Osteocyte (in vitro differentiated cells): Measurements from ENCODE around the gene IGFL4. TPM values are rescaled to one million over a fixed set of nuclear protein-coding genes. Genes with fewer than 3 reads are reported as not detected.

Experiments
- DNase-seq: peaks from one replicate; pipeline ENCODE4 v3.0.0; 2021; ENCODE audit warnings: mixed read lengths; ENCODE audit not compliant: unreplicated experiment; ENCODE audit errors: extremely low spot score
- H3K27ac Mint-ChIP-seq: one replicate; pipeline ENCODE4 v1.8.0; 2021; ENCODE audit warnings: mild to moderate bottlenecking, mixed read lengths; ENCODE audit not compliant: unreplicated experiment
- H3K27me3 Mint-ChIP-seq: one replicate; pipeline ENCODE4 v1.8.0; 2021; ENCODE audit warnings: mixed read lengths; ENCODE audit not compliant: unreplicated experiment
- H3K36me3 Mint-ChIP-seq: one replicate; pipeline ENCODE4 v1.8.0; 2021; ENCODE audit warnings: mixed read lengths; ENCODE audit not compliant: unreplicated experiment
- H3K4me1 Mint-ChIP-seq: one replicate; pipeline ENCODE4 v1.8.0; 2021; ENCODE audit warnings: mixed read lengths; ENCODE audit not compliant: unreplicated experiment
- H3K4me3 Mint-ChIP-seq: one replicate; pipeline ENCODE4 v1.8.0; 2021; ENCODE audit warnings: mild to moderate bottlenecking, moderate library complexity, mixed read lengths; ENCODE audit not compliant: unreplicated experiment
- H3K9me3 Mint-ChIP-seq: one replicate; pipeline ENCODE4 v1.8.0; 2021; ENCODE audit warnings: mixed read lengths; ENCODE audit not compliant: unreplicated experiment
- total RNA-seq: library from RNA; stranded (reverse); gene quantifications from 2 replicates; pipeline ENCODE4 v1.2.1, GENCODE V29; 2021
- TF ChIP-seq, protein P1 (sequence below): fragments of 200-600 bp; sonication (generic); IDR thresholded peaks from 2 replicates; pipeline ENCODE4 v1.5.0; 2021; ENCODE audit warnings: antibody characterized with exemption, mild to moderate bottlenecking, moderate library complexity

IGFL4 gene
- total RNA-seq, 1 donor from 2014 or later = not detected

DNA sequence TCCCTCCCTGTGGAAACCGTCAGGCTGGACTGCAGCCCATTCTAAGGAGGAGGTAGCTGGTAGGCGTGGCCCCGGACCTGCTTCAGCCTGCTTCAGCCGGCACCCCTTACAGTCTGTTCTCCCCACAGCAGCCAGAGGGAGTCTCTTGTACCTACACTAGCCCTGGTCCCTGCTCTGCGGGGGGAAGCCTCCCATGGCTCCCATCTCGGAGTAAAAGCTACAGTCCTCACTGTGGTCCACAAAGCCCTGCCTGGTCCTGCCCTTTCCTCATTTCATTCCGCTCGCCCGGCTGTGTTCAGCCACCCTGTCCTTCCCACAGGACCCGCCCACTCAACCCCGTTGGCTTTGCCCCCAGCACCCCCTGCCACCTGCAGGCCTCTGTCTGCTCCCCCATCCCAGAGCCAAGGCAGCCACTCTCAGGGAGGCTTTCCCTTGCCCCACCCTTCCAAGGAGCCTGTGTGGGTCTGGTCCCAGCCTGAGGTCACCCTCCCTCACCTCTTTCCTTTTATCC is 19.2 kb downstream of the IGFL4 start:
- no peak for DNase-seq
- H3K4me1 Mint-ChIP-seq = peaks cover 3% of the 10 kb centered on the region
- H3K4me3 Mint-ChIP-seq = no peak overlapping the region
- H3K36me3 Mint-ChIP-seq = peaks cover 3% of the 10 kb centered on the region
- TF ChIP-seq, protein P1, sequence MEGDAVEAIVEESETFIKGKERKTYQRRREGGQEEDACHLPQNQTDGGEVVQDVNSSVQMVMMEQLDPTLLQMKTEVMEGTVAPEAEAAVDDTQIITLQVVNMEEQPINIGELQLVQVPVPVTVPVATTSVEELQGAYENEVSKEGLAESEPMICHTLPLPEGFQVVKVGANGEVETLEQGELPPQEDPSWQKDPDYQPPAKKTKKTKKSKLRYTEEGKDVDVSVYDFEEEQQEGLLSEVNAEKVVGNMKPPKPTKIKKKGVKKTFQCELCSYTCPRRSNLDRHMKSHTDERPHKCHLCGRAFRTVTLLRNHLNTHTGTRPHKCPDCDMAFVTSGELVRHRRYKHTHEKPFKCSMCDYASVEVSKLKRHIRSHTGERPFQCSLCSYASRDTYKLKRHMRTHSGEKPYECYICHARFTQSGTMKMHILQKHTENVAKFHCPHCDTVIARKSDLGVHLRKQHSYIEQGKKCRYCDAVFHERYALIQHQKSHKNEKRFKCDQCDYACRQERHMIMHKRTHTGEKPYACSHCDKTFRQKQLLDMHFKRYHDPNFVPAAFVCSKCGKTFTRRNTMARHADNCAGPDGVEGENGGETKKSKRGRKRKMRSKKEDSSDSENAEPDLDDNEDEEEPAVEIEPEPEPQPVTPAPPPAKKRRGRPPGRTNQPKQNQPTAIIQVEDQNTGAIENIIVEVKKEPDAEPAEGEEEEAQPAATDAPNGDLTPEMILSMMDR = no peak
- H3K27me3 Mint-ChIP-seq = no peaks in the 10 kb centered on the region
- H3K27ac Mint-ChIP-seq = no peak overlapping the region
- H3K9me3 Mint-ChIP-seq = no peaks in the 10 kb centered on the region

GRCh38 chr19:46020819-46021125 is 20.0 kb downstream of the IGFL4 start:
- H3K36me3 Mint-ChIP-seq = peaks cover 3% of the 10 kb centered on the region
- H3K27me3 Mint-ChIP-seq = peaks cover 3% of the 10 kb centered on the region
- H3K27ac Mint-ChIP-seq = no peak overlapping the region
- peaks cover 7% of the 10 kb centered on the region for H3K4me1 Mint-ChIP-seq
- no peak overlapping the region for H3K4me3 Mint-ChIP-seq
- no peak for DNase-seq
- TF ChIP-seq, protein P1 = no peak
- H3K9me3 Mint-ChIP-seq = no peaks in the 10 kb centered on the region

DNA sequence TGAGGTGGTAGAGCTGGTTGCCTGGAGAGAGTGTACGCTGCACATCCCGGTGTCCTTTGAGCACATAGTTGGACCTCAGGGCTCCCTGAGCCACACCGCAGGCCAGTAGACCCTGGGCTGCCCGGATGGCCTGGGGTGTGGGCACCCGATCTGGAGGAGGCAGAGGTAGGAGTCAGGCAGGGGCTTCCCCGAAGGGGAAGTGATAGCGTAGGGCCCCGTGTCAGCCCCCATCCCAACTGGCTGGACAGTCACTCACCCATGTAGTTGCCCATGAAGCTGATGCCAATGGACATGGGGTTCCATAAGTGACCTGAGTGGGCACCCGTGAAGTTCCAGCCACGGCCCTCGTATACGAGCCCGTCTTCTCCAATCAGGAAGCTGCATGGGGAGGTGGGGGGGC is 21.5 kb downstream of the IGFL4 start:
- H3K36me3 Mint-ChIP-seq = peaks cover 3% of the 10 kb centered on the region
- peaks cover 17% of the 10 kb centered on the region for H3K4me1 Mint-ChIP-seq
- H3K27me3 Mint-ChIP-seq = peaks cover 12% of the 10 kb centered on the region
- H3K4me3 Mint-ChIP-seq = no peak overlapping the region
- H3K9me3 Mint-ChIP-seq = no peaks in the 10 kb centered on the region
- no peak for DNase-seq
- H3K27ac Mint-ChIP-seq = no peak overlapping the region
- TF ChIP-seq, protein P1 = no peak

DNA sequence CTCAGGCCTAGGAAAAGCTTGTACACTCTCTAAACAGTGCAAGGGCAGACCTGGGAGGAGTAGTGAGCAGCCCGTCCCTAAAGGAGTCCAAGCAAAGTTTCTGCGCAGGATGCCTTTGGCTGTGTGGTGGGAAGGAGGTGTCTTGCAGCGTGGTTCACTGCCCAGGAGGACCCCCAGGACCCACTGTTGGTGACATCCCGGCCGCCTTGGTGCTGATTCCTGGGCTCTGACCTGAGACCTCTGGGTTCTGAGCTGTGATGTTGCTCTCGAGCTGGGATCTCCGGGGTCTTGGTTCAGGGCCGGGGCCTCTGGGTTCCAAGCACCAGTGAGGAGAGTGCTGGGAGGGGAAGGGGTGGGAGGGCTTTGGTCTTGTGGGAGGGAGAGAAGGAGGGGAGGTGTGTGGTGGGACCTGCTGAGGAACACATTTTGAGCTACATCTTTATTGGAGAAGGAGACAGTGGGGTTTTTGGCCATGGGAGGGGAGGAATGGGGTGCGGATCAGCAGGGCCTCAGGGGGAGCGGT is 22.0 kb downstream of the IGFL4 start:
- H3K27ac Mint-ChIP-seq = no peak overlapping the region
- no peak overlapping the region for H3K4me3 Mint-ChIP-seq
- H3K9me3 Mint-ChIP-seq = no peaks in the 10 kb centered on the region
- DNase-seq = no peak
- H3K36me3 Mint-ChIP-seq = peaks cover 3% of the 10 kb centered on the region
- peaks cover 17% of the 10 kb centered on the region for H3K4me1 Mint-ChIP-seq
- TF ChIP-seq, protein P1 = no peak
- peaks cover 12% of the 10 kb centered on the region for H3K27me3 Mint-ChIP-seq

- TF ChIP-seq, protein P1 = no peak
- Mint-ChIP-seq H3K4me3 (no peak overlapping the region), H3K36me3 (peaks cover 3% of the 10 kb centered on the region), H3K4me1 (peaks cover 17% of the 10 kb centered on the region), H3K27ac (no peak overlapping the region), H3K27me3 (peaks cover 12% of the 10 kb centered on the region), H3K9me3 (no peaks in the 10 kb centered on the region)
- DNase-seq = no peak
These were observed 22.7 kb downstream of the IGFL4 start for GRCh38 chr19:46017874-46018675.
